NCI-H510A treated with DMSO at 0.1 percent for 48 hours (cell line): ENCODE results near the gene SLC6A16.
"Not testable (repeated sequence)": the region's sequence is repeated elsewhere in the genome, so short reads cannot be mapped to it uniquely, and the experiment has no call there.

Experiments used
- DNase-seq: peaks from one replicate; lab custom pipeline; 2025; lab: John Stamatoyannopoulos, UW

The SLC6A16 gene

DNA sequence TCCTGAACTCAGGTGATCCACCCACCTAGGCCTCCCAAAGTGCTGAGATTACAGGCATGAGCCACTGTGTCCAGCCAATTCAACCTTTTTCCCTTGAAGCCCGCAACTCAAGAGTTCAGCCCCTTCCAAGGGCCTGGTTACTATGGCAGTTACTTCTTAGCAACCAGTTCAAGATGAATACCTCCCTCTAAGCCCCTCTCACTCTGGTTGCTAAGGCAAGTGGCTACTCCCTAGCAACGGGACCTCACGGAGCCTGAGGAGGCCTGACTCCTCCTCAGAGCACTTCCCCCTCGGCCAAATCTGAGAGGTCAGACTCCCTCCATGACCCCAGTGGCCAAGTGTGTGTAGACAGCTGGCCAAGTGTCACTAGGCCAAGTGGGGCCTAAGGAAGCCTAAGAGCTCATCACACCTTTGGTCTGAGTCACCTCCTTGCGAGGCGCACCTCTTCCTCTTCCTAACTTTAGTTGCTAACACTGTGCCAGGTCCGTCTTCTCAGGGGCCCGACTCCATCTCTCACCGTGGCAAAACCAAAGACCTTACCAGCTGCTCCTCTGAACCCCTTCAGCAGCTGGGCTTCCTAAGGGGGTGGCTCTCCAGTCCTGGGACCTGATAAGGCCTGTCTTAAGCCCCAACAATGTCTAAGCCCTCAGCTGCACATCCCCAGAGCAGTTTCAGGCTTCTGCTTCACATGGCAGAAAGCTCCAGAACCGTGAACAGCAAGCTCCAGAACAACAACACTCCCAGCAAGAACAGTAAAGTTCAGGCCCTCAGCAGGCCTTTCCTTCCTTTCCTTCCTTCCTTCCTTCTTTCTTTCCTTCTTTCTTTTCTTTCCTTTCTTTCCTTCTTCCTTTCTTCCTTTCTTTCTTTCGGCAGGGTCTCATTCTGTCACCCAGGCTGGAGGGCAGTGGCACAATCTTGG lies 19.8 kb upstream of the SLC6A16 start:
- no peak for DNase-seq

DNA sequence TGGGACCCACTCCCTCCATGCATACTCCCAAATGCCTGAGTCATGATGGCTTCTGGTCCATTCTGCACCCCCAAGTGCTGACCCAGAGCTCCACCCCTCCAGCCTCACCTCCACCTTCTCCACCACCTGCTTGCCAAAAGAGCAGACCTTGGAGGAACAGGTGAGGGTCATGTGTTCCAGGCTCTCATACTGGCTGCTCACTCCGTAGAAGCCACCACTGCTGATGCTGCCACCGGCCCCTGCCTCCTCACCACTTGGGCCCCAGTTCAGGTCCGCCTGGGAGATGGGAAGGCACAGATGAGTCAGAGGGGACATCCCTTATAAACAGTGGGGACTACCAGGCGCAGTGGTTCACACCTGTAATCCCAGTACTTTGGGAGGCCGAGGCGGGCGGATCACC lies 18.1 kb upstream of the SLC6A16 start:
- DNase-seq = no peak

GRCh38 chr19:49342291-49342721 lies 17.3 kb upstream of the SLC6A16 start:
- no peak for DNase-seq

- DNase-seq = no peak
Observed at GRCh38 chr19:49340865-49341718, 16.1 kb upstream of the SLC6A16 start.

DNA sequence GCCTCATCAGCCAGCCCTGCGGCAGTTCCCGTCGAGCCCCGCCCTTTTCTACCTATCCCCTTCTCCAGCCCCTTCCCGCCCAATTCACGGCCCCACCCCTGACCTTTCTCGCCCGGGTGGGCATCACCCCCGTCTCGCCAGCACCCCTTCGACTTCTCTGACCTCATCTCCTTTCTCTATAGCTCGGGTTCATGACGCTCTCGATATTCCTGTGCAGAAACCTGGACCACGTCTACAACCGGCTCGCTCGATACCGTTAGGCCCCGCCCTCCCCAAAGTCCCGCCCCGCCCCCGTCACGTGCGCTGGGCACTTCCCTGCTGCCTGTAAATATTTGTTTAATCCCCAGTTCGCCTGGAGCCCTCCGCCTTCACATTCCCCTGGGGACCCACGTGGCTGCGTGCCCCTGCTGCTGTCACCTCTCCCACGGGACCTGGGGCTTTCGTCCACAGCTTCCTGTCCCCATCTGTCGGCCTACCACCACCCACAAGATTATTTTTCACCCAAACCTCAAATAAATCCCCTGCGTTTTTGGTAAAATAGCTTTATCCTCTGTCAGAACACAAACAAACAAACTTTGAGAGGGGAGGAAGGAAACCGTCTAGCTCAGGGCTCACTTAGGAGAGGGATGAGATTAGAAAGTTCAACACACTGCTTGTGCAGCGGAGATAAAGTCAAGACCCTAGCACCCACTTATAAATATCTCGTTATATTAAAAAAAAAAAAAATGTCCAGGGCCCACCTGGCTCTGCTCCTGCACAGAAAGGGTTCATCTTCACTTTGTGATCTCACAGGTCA lies 15.3 kb upstream of the SLC6A16 start:
- DNase-seq = no peak

DNA sequence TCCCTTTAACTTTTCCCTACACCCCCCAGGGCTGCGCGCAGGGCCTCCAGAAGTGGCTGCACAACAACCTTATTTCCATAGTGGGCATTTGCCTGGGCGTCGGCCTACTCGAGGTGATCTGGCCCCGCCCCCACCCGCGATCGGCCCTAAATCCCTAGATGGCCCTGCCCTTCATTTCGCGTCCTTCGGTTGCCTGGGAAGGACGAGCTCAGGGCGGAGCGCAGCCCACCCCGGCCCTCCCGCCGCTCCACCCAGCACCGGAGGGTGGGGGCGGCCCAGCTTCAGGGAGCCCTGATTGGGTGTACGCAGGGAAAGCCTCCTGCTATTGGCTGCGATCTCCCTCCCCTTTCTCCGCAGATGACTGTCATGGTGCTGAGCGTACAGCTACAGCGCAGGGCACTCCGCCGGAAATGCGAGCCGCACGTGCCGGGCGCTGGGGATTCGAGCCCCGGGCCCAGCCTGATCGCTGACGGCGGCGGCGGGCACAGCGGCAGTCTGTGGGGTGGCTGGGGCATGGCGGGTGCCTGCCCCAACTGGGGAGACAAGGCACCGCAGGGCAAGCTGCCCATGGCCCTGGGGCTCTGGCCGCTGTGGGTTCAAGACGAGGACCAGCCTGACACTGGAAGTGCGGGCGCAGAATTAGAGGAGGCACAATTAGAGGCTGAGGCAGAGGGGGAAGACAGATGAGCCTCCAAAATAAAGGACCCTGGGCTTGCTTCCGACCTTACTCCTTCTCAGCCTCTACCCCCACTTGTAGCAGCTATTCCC lies 14.5 kb upstream of the SLC6A16 start:
- DNase-seq = no peak

- no peak for DNase-seq
Observed at GRCh38 chr19:49338691-49339300, 13.8 kb upstream of the SLC6A16 start.

DNA sequence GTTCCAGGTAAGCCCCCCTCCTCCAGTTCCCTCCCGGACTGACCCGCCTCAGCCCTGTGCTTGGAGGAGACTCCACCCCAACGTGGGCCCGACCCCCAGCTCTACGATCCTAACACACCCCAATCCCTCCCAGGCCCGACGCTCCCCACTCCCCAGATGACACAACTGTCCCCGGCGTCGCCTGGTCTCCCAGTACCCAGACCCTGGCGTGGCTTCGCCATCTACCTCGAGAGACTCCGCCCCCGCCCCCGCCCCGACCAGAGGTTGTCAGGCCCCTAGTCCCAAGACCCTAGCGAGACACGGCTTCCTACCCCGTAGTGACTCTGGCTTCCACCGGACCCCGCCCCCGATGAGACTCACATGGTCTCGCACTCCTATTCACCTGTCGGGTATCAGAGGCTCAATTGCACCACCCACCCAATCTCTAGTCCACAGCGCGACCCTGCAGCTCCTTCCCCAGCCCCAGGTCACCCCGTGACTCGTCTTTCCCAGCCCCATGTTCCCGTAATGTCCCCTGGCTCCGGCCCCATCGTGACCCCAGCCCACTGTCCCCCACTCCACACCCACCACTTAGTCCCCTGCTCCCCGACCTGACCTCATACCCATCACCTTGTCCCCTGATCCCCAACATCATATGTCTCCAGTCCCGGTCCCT lies 13.2 kb upstream of the SLC6A16 start:
- DNase-seq = no peak

- DNase-seq = no peak
Observed at GRCh38 chr19:49337267-49338022, 12.5 kb upstream of the SLC6A16 start.

- DNase-seq = no peak
Observed at GRCh38 chr19:49336482-49337266, 11.7 kb upstream of the SLC6A16 start.

DNA sequence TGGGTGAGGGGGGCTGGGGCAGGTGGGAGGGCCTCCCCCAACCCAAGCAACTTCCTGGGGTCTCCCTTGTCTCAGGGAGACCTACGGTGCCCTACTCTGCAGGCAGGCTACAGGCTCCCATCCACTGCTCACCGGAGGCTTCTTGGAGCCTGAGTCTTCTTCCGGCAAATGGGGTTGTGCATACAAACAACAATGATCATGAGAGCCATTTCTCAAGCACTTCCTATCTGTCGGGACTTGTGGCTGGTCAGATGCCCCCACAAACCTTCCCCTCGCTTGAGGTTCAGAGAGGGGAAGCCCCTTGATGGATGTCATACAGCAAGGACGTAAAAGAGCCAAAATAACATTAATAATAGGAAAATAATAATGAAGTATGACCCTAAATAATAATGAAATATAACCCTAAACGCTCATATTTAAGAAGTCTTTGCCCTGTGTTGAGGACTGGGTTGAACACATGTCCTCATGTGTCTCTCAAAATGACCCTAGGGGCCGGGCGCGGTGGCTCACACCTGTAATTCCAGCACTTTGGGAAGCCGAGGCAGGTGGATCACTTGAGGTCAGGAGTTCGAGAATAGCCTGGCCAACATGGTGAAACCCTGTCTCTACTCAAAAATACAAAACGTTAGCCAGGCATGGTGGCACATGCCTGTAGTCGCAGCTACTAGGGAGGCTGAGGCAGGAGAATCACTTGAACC lies 10.9 kb upstream of the SLC6A16 start:
- no peak for DNase-seq

DNA sequence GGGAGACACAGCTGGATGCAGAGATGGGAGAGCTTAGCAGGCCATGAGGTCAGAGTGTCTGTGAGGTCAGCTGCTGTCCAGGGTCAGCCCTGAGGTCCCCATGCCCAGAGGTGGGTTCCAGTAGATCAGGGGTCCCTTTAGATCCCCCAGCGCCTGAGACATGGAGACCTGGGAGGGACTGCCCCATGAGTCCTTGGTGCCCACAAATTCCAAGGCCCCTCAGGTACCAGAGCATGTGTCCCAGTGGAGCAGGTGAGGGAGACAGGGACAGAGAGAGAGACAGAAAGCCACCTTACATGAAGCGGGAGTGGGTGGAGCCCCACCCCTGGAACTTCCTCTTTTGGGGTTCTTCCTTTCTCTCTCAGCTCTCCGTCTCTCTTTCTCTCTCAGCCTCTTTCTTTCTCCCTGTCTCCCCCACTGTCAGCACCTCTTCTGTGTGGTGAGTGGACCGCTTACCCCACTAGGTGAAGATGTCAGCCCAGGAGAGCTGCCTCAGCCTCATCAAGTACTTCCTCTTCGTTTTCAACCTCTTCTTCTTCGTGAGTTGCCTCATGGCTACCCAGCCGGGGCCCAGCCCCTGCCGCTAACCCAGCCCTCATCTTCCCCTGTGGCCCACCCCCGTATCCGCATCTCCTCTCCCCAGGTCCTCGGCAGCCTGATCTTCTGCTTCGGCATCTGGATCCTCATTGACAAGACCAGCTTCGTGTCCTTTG lies 10.2 kb upstream of the SLC6A16 start, which contains the start of gene CD37:
Gene CD37 (plus strand): TSS at position 336 of the 713 bp plus-strand sequence. CDS start 135 bp downstream, at position 471.
- no peak for DNase-seq

- DNase-seq = no peak
Observed at GRCh38 chr19:49333811-49334288, 8.9 kb upstream of the SLC6A16 start.

DNA sequence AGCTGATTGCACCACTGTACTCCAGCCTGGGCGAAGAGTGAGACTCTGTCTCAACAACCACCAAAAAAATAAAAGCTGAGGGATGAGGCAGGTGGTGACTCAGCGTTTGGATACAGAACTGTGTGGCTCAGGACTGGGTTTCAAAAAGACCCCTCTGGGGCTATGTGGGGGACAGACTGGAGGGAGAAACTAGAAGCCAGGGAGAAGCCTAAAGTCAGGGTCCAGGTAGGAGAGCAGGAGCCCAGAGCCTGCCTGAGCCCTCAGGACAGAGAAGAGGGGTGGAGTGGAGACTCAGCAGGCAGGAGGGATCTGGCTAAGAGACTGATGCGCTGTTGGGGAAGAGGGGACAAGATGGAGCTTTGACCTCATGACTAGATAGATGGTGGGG lies 8.4 kb upstream of the SLC6A16 start:
- DNase-seq = no peak

DNA sequence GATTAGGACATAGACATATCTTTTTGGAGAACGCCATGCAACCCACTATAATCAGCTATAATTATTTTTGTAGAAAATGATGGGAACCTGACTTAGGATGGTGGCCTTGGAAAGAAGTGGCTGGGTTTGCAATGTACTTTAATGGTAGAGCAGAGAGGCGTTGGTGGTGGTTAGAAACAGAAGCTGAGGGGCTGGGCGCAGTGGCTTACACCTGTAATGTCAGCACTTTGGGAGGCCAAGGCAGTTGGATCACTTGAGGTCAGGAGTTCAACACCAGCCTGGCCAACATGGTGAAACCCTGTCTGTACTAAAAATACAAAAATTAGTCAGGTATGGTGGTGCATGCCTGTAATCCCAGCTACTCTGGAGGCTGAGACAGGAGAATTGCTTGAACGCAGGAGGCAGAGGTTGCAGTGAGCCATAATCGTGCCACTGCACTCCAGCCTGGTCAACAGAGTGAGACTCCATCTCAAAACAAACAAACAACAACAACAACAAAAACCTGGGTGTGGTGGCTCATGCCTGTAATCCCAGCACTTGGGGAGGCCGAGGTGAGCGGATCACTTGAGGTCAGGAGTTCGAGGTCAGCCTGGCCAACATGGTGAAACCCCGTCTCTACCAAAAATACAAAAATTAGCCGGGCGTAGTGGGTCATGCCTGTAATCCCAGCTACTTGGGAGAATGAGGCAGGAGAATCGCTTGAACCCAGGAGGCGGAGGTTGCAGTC lies 7.9 kb upstream of the SLC6A16 start:
- DNase-seq = not testable (repeated sequence)

- DNase-seq = no peak
Observed at GRCh38 chr19:49331616-49332055, 6.6 kb upstream of the SLC6A16 start.
